Panc1 (cell line): ENCODE measurements around the gene GUCD1. TPM values are rescaled to one million over a fixed set of nuclear protein-coding genes. Genes with fewer than 3 reads are reported as not detected.
"Not testable (repeated sequence)": the region's sequence is repeated elsewhere in the genome, so short reads cannot be mapped to it uniquely, and the experiment has no call there.

Experiments
- ATAC-seq: fragments of 200-7000 bp; cut with Tn5 transposase; 2 replicates; pipeline ENCODE4 v1.9.1; 2020; ENCODE audit warnings: mild to moderate bottlenecking, moderate library complexity
- Bru-seq: library from RNA; stranded (reverse); fragments of 400-500 nt; gene quantifications from one replicate; lab custom pipeline; 2021; lab: Mats Ljungman, UMichigan
- BruChase-seq, 2 experiments: library from RNA; stranded (reverse); fragments of 400-500 nt; gene quantifications; one replicate each; lab custom pipeline; 2021; lab: Mats Ljungman, UMichigan
- BruUV-seq: library from RNA; stranded (reverse); fragments of 400-500 nt; replicated peaks from 2 replicates; lab custom pipeline; 2021; lab: Mats Ljungman, UMichigan
- CTCF ChIA-PET: fragments of 300-600 bp; sonication (Branson Sonifier 250); formaldehyde crosslinking; loops from one replicate; lab custom pipeline; 2022; ENCODE audit warnings: antibody characterized with exemption; lab: Charles Lee
- POLR2A ChIA-PET: fragments of 300-600 bp; sonication (Branson Sonifier 250); formaldehyde crosslinking; loops from one replicate; lab custom pipeline; 2022; ENCODE audit warnings: antibody characterized with exemption; lab: Charles Lee
- DNase-seq: peaks from one replicate; pipeline ENCODE4 v3.0.0-alpha.2; 2010; ENCODE audit warnings: low read depth, low spot score
- H3K27ac ChIP-seq: 2 replicates; pipeline ENCODE4 v1.5.1; 2011; ENCODE audit warnings: mild to moderate bottlenecking, low read length, inconsistent platforms
- H3K27me3 ChIP-seq: fragments of 200-500 bp; sonication (Bioruptor generic); 2 replicates; pipeline ENCODE4 v1.6.0; 2014; ENCODE audit warnings: low read length, inconsistent platforms; ENCODE audit not compliant: control insufficient read depth, insufficient read depth
- H3K36me3 ChIP-seq: fragments of 200-500 bp; sonication (Bioruptor generic); 2 replicates; pipeline ENCODE4 v1.5.1; 2014; ENCODE audit warnings: inconsistent platforms, mild to moderate bottlenecking, low read length, moderate library complexity; ENCODE audit not compliant: control insufficient read depth, insufficient read depth
- H3K4me1 ChIP-seq: 2 replicates; pipeline ENCODE4 v1.5.1; 2011; ENCODE audit warnings: inconsistent platforms, mild to moderate bottlenecking, low read length, moderate library complexity; ENCODE audit not compliant: control insufficient read depth, insufficient read depth
- H3K4me3 ChIP-seq, 2 experiments: 2 replicates each; pipeline ENCODE4 v1.5.1; 2011 to 2012; ENCODE audit warnings: low read depth in 2 of 2, low read length in 2 of 2, mild to moderate bottlenecking in 2 of 2, inconsistent platforms in 1 of 2, moderate library complexity in 1 of 2
- H3K9me3 ChIP-seq: fragments of 200-500 bp; sonication (Bioruptor generic); 2 replicates; pipeline ENCODE4 v1.5.1; 2014; ENCODE audit warnings: low read depth, mild to moderate bottlenecking, inconsistent platforms, low read length, moderate library complexity; ENCODE audit not compliant: control insufficient read depth, insufficient read depth
- SIN3A ChIP-seq: IDR thresholded peaks from 2 replicates; pipeline ENCODE4 v1.6.1; 2012; ENCODE audit warnings: low read depth, mild to moderate bottlenecking, low read length, moderate library complexity, borderline replicate concordance; ENCODE audit not compliant: insufficient read depth
- in situ Hi-C: cut with HindIII; loops from 2 replicates; pipeline ENCODE4 v1.10.0; 2016; ENCODE audit warnings: low sequenced_read_pairs, low pct_unique_long_range_greater_than_20kb
- intact Hi-C: fragments of 100-400 bp; cut with micrococcal nuclease; formaldehyde crosslinking; loops from one replicate; pipeline ENCODE4 v1.10.0; 2022; ENCODE audit not compliant: unreplicated experiment
- long read RNA-seq: library from polyadenylated mRNA; unstranded; transcript quantifications from one replicate; pipeline ENCODE4 v2.0.0, GENCODE V29; 2021; ENCODE audit not compliant: unreplicated experiment
- polyA plus RNA-seq: library from polyadenylated mRNA; unstranded; fragments of >200 nt; gene quantifications from one replicate; pipeline ENCODE4 v1.2.1, GENCODE V29; 2012; ENCODE audit warnings: missing spikeins; ENCODE audit not compliant: insufficient read length
- total RNA-seq: library from RNA; stranded (reverse); gene quantifications from one replicate; pipeline ENCODE4 v1.2.1, GENCODE V29; 2021; ENCODE audit not compliant: unreplicated experiment

GUCD1 gene
- total RNA-seq = 97.7 TPM
- 74.9 TPM for polyA plus RNA-seq
- Bru-seq, nascent RNA = percentile 76 among the genes with signal in this experiment
- percentile 88 among the genes with signal in this experiment for BruChase-seq, experiment 1, labeled RNA remaining after a 2-hour chase
- percentile 94 among the genes with signal in this experiment for BruChase-seq, experiment 2, labeled RNA remaining after a 6-hour chase
- long read RNA-seq, transcript GUCD1-212 (2 exons, 510 nt) = minor isoform, 6 of 111 reads
- long read RNA-seq, transcript GUCD1-206 (6 exons, 3,613 nt) = major isoform, 19 of 111 reads
- long read RNA-seq, transcript GUCD1-203 (6 exons, 1,606 nt) = minor isoform, 17 of 111 reads
- long read RNA-seq, partial matches to known transcripts = 1 of 111 reads
- long read RNA-seq, other reads (novel, unspliced or antisense) = 63 of 111 reads

DNA sequence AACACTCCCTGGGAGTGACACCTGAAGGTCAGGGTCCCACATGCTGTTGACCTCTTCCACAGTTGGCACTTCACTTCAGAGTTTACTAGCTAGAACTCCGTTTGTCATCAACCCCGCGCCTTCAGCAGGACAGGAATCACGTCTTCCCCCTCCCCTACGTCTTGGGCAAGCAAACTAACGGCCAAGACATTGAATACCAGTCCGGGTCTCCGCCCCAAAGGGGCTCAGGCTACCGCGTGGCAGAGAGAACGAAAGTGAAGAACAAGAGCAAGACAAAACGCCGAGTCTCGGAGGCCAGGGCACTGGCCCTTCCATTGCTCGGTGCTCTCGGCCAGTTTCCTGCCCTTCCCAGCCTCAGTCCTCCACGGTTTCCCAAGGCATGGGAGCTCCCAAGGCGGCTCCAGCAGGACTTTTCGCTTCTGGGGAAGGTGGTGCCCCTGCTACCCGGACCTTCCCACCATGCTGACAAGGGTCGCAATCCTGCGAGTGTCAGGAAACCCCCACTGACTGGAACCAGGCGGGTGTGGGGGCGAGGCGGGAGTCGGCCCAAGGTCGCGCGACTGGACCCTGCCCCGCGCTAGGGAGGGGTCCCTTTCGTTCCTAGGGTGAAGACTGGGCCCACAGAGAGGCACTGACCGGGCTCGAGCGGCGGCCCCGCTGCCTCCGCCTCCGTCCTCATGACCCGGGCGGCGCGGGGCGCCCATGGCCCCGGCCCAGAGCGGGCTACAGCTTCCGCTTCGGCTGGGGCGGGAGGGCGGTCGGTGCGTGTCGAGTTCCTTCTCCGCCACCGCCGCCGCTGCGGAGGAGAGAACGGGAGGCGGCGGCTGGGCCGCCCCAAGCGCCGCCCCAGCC is at the start of gene GUCD1:
TSS of gene GUCD1 (minus strand) at position 826 of the 852 bp plus-strand sequence. CDS start at position 679, 147 bp downstream.
- DNase-seq = no peak
- Histone ChIP-seq H3K4me1 (peaks cover 20% of the 10 kb centered on the region), H3K9me3 (no peaks in the 10 kb centered on the region), H3K36me3 (peaks cover 20% of the 10 kb centered on the region), H3K27me3 (no peaks in the 10 kb centered on the region), H3K27ac (peak within 1 kb of the TSS; percentile 95), H3K4me3 (peak within 1 kb of the TSS; percentile 96 to 97)
- TF ChIP-seq SIN3A = no peak
- in situ Hi-C loops (no loop called here), intact Hi-C loops (no loop called here)
- peak; percentile 44 for ATAC-seq
- BruUV-seq = no TSS peak
- CTCF ChIA-PET = no interaction called here
- POLR2A ChIA-PET = no interaction called here

DNA sequence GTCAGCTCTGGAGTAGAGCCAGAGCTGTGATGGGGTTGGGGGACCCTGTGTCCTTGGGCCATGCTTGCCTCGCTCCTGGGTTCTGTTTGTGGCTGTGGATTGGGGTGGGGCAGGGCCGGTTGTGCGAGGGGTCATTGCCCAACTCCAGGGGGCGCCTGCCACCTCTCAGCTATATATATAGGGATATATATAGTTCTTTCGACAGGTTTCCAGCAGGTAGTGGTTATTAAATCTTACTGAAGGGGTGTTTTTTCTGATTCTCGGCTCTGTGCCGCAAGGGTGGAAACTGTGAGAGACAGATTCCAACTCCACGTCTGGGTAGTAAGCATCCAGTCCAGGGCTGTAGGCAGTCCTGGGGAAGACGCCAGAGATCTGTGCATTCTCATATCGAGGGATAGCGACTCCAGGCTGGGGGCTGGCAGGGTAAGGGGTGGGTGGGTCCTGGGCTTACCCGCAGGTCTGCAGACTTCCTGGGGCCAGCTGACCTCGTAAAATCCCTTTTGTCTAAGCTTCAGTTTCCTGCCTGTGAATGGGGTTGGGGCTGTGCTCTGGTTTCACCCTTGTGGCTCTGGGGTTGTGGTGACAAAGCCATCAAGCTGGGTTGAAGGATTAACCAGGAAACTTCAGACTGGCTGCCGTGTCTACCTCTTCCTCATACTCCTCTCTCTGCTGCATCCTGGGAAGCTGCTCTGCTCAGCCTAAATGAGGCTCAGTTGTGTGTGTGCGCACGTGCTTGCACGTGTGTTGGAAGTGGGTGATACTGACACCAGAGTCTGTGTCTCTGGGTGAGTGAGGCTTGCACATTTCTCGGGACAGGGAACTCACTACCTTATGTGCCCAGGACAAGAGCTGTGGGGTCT is 49.1 kb upstream of the GUCD1 start:
- BruUV-seq, CTCF ChIA-PET, H3K9me3 ChIP-seq, in situ Hi-C loops, DNase-seq, H3K27ac ChIP-seq, intact Hi-C loops, H3K27me3 ChIP-seq, POLR2A ChIA-PET, H3K4me1 ChIP-seq, H3K36me3 ChIP-seq: not testable (repeated sequence)
- H3K4me3 ChIP-seq = peak overlapping the region in 1 of 2 experiments; percentile 23; a peak in 1 of 4 replicates
- peak; percentile 78 for ATAC-seq

GRCh38 chr22:24602847-24603769 is 48.2 kb upstream of the GUCD1 start, which contains the start of gene GGT1:
Gene GGT1 (plus strand): TSS chr22:24603193. CDS start chr22:24611082, 7,889 bp downstream.
- ATAC-seq = peak; percentile 4; the same call in 1 of the 2 replicates
- POLR2A ChIA-PET, in situ Hi-C loops, CTCF ChIA-PET, H3K4me1 ChIP-seq, H3K9me3 ChIP-seq, H3K36me3 ChIP-seq, H3K27me3 ChIP-seq, intact Hi-C loops, BruUV-seq, DNase-seq, H3K27ac ChIP-seq: not testable (repeated sequence)
- peak within 1 kb of the TSS in 1 of 2 experiments; percentile 23; a peak in 1 of 4 replicates for H3K4me3 ChIP-seq

GRCh38 chr22:24602105-24602749 is 47.3 kb upstream of the GUCD1 start:
- intact Hi-C loops, CTCF ChIA-PET, ATAC-seq, H3K4me3 ChIP-seq, DNase-seq, H3K4me1 ChIP-seq, H3K27ac ChIP-seq, H3K9me3 ChIP-seq, BruUV-seq, H3K36me3 ChIP-seq, H3K27me3 ChIP-seq, POLR2A ChIA-PET, in situ Hi-C loops: not testable (repeated sequence)
